ENCODE data around the gene FADS1.

GRCh38 chr11:61766353-61766841 lies 50.4 kb downstream of the FADS1 start:
- TF ChIP-seq BACH2 (CRISPR knock-in tag; IDR thresholded peaks at IDR 0.05; ENCODE audit: borderline replicate concordance) = no peak
- no peak for TF ChIP-seq SNAI2 (CRISPR knock-in tag; IDR thresholded peaks at IDR 0.05)
- TF ChIP-seq TOX (CRISPR knock-in tag; IDR thresholded peaks at IDR 0.05; ENCODE audit: borderline replicate concordance) = no peak

Measured in SK-N-SH treated with all-trans-retinoic acid at 6 μM for 48 hours (cell line).